NCI-H345 (cell line): ENCODE results near the gene CT47B1.
"Not testable (repeated sequence)": the region's sequence is repeated elsewhere in the genome, so short reads cannot be mapped to it uniquely, and the experiment has no call there.

Experiments used
- DNase-seq: peaks from one replicate; lab custom pipeline; 2025; lab: John Stamatoyannopoulos, UW

CT47B1 gene

GRCh38 chrX:120875766-120876165 is at the start of gene CT47B1:
CT47B1 (minus strand) TSS chrX:120875866; CDS start chrX:120875670, 196 bp downstream.
- not testable (repeated sequence) for DNase-seq

- DNase-seq: no peak
Observed at GRCh38 chrX:120874678-120875557, 748 bp downstream of the CT47B1 start.

- no peak for DNase-seq
Observed at GRCh38 chrX:120857240-120857639, 18.4 kb downstream of the CT47B1 start.

- no peak for DNase-seq
Observed at GRCh38 chrX:120840827-120841226, 34.8 kb downstream of the CT47B1 start.

- DNase-seq: no peak
Observed at GRCh38 chrX:120839491-120839890, 36.2 kb downstream of the CT47B1 start.

GRCh38 chrX:120827213-120827612 is 48.5 kb downstream of the CT47B1 start:
- DNase-seq: not testable (repeated sequence)

GRCh38 chrX:120825146-120825545 is 50.5 kb downstream of the CT47B1 start:
- no peak for DNase-seq

GRCh38 chrX:120824021-120824420 is 51.6 kb downstream of the CT47B1 start:
- DNase-seq: no peak

- no peak for DNase-seq
Observed at GRCh38 chrX:120823556-120823955, 52.1 kb downstream of the CT47B1 start.
